ENCODE results near the gene ZNF280D. TPM values are rescaled to one million over a fixed set of nuclear protein-coding genes. Genes with fewer than 3 reads are reported as not detected.

Gene ZNF280D
- total and polyA plus RNA-seq, 2 of the 13 experiments (the other 11 are each of a cell fraction or from before 2014, with no cell fraction given): 7.1 to 11.9 TPM

GRCh38 chr15:56733136-56734012 lies at the start of gene ZNF280D (continued):
- TF ChIP-seq GTF2F1 (IDR thresholded peaks at IDR 0.05; ENCODE audit: low read length): no peak
- TF ChIP-seq, protein P1, sequence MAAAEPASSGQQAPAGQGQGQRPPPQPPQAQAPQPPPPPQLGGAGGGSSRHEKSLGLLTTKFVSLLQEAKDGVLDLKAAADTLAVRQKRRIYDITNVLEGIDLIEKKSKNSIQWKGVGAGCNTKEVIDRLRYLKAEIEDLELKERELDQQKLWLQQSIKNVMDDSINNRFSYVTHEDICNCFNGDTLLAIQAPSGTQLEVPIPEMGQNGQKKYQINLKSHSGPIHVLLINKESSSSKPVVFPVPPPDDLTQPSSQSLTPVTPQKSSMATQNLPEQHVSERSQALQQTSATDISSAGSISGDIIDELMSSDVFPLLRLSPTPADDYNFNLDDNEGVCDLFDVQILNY (CRISPR knock-in tag; conservative IDR thresholded peaks at IDR 0.05): peak; percentile 38; the same call in 1 of the 2 replicates
- TF ChIP-seq ZNF703 (CRISPR knock-in tag; IDR thresholded peaks at IDR 0.05; ENCODE audit: borderline replicate concordance): no peak
- no peak for TF ChIP-seq AGO1 (IDR thresholded peaks at IDR 0.05; ENCODE audit: low read depth, low read length, poor library complexity, severe bottlenecking)
- TF ChIP-seq U2AF2 (IDR thresholded peaks at IDR 0.05; ENCODE audit: low read depth, low read length): no peak
- peak; percentile 92 for TF ChIP-seq NFAT5 (CRISPR knock-in tag; IDR thresholded peaks at IDR 0.05)
- 0 out of 2 replicates have a peak, but pooled peaks have one; percentile 36 for TF ChIP-seq ZNF101 (CRISPR knock-in tag; IDR thresholded peaks at IDR 0.05; ENCODE audit: borderline replicate concordance, low read depth)
- TF ChIP-seq NCOA2 (CRISPR knock-in tag; IDR thresholded peaks at IDR 0.05): peak; percentile 23; the same call in 1 of the 2 replicates
- peak; percentile 57; the same call in 1 of the 2 replicates for TF ChIP-seq BRF2 (CRISPR knock-in tag; IDR thresholded peaks at IDR 0.05)
- 0 out of 2 replicates have a peak, but pooled peaks have one; percentile 53 for TF ChIP-seq CAMTA2 (CRISPR knock-in tag; IDR thresholded peaks at IDR 0.05; ENCODE audit: borderline replicate concordance)
- peak; percentile 23; the same call in 1 of the 2 replicates for TF ChIP-seq SUZ12 (IDR thresholded peaks at IDR 0.05; ENCODE audit: low read depth, low read length)
- TF ChIP-seq ARID4A (CRISPR knock-in tag; IDR thresholded peaks at IDR 0.05; ENCODE audit: borderline replicate concordance): peak; percentile 44; the same call in 1 of the 2 replicates
- TF ChIP-seq ZFYVE20 (CRISPR knock-in tag; IDR thresholded peaks at IDR 0.05; ENCODE audit: borderline replicate concordance, low read depth): peak; percentile 79; the same call in 1 of the 2 replicates
- TF ChIP-seq ZNF878 (CRISPR knock-in tag; IDR thresholded peaks at IDR 0.05): peak; percentile 72; the same call in 1 of the 2 replicates
- TF ChIP-seq, protein P2, sequence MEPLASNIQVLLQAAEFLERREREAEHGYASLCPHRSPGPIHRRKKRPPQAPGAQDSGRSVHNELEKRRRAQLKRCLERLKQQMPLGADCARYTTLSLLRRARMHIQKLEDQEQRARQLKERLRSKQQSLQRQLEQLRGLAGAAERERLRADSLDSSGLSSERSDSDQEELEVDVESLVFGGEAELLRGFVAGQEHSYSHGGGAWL (CRISPR knock-in tag; IDR thresholded peaks at IDR 0.05): peak; percentile 66; the same call in 1 of the 2 replicates
